Natural killer cell (primary cell): Measurements from ENCODE around the gene LRP1-AS. TPM values are rescaled to one million over a fixed set of nuclear protein-coding genes. Genes with fewer than 3 reads are reported as not detected.

Experiments used
- ATAC-seq, 3 donors: fragments of 150-1000 bp in 2 of 3; fragments of 200-7000 bp in 1 of 3; cut with Tn5 transposase; 1 replicate in 1 of 3; 2 replicates in 2 of 3; pipeline ENCODE4 v1.10.0; 2021; ENCODE audit warnings: mild to moderate bottlenecking in 2 of 3, moderate library complexity in 2 of 3
- DNase-seq, 2 donors: peaks; one replicate each; pipeline versions ENCODE4 v3.0.0 to v3.0.0-alpha.2; 2013 to 2021; ENCODE audit warnings: mixed read lengths in 1 of 2
- H3K27ac ChIP-seq: one replicate; pipeline ENCODE4 v1.5.1; 2013; ENCODE audit warnings: mild to moderate bottlenecking, low read length
- H3K27me3 ChIP-seq: one replicate; pipeline ENCODE4 v1.6.1; 2013; ENCODE audit warnings: low read length; ENCODE audit not compliant: control insufficient read depth, insufficient read depth
- H3K36me3 ChIP-seq: one replicate; pipeline ENCODE4 v1.6.1; 2013; ENCODE audit warnings: low read length; ENCODE audit not compliant: control insufficient read depth, insufficient read depth
- H3K4me1 ChIP-seq: one replicate; pipeline ENCODE4 v1.6.1; 2013; ENCODE audit warnings: low read length; ENCODE audit not compliant: control insufficient read depth, insufficient read depth
- H3K4me3 ChIP-seq: one replicate; pipeline ENCODE4 v1.5.1; 2013; ENCODE audit warnings: low read length
- H3K9me3 ChIP-seq: one replicate; pipeline ENCODE4 v1.6.1; 2013; ENCODE audit warnings: low read length; ENCODE audit not compliant: control insufficient read depth, insufficient read depth
- H3K27ac Mint-ChIP-seq, 2 donors: one replicate each; pipeline ENCODE4 v1.8.0; 2022; ENCODE audit warnings: mild to moderate bottlenecking in 2 of 2, mixed read lengths in 2 of 2, moderate library complexity in 1 of 2
- H3K27me3 Mint-ChIP-seq, 2 donors: one replicate each; pipeline ENCODE4 v1.8.0; 2022; ENCODE audit warnings: low read depth in 2 of 2, mixed read lengths in 2 of 2
- H3K36me3 Mint-ChIP-seq: one replicate; pipeline ENCODE4 v1.8.0; 2022; ENCODE audit warnings: mixed read lengths
- H3K4me1 Mint-ChIP-seq, 2 donors: one replicate each; pipeline ENCODE4 v1.8.0; 2022; ENCODE audit warnings: mixed read lengths in 2 of 2
- H3K4me3 Mint-ChIP-seq: one replicate; pipeline ENCODE4 v1.8.0; 2022; ENCODE audit warnings: mild to moderate bottlenecking, moderate library complexity, mixed read lengths
- H3K9me3 Mint-ChIP-seq, 2 donors: one replicate each; pipeline ENCODE4 v1.8.0; 2022; ENCODE audit warnings: mixed read lengths in 2 of 2
- WGBS: methylation state at CpG from one replicate; pipeline ENCODE4 v1.1.7; 2013; ENCODE audit warnings: missing lambda C conversion rate; ENCODE audit not compliant: insufficient coverage; 5-methylcytosine and 5-hydroxymethylcytosine counted together
- intact Hi-C: fragments of 100-400 bp; cut with micrococcal nuclease; formaldehyde crosslinking; loops from one replicate; pipeline ENCODE4 v1.14.2; 2022
- total RNA-seq, 4 donors: library from RNA; stranded (reverse); fragments of 120-200 nt in 1 of 4; gene quantifications; one replicate each; pipeline versions ENCODE4 v1.2.3 to v1.2.4, GENCODE V29; 2013 to 2022
- TF ChIP-seq, protein P1 (sequence below): fragments of 200-600 bp; IDR thresholded peaks from one replicate; pipeline ENCODE4 v1.8.0; 2022; ENCODE audit warnings: antibody characterized with exemption

LRP1-AS gene
- total RNA-seq, 3 donors from 2014 or later (not counting 1 experiment from before 2014, with no cell fraction given): not detected

- Histone ChIP-seq H3K9me3 (no peaks in the 10 kb centered on the region), H3K27ac (no peak overlapping the region), H3K36me3 (no peaks in the 10 kb centered on the region), H3K27me3 (no peaks in the 10 kb centered on the region), H3K4me3 (no peak overlapping the region), H3K4me1 (peaks cover 10% of the 10 kb centered on the region)
- H3K4me1 Mint-ChIP-seq: no peaks in the 10 kb centered on the region
- ATAC-seq (no peak), DNase-seq (no peak)
- intact Hi-C loops: no loop called here
- H3K27me3 Mint-ChIP-seq: no peaks in the 10 kb centered on the region
- no peaks in the 10 kb centered on the region for H3K9me3 Mint-ChIP-seq
- no peak overlapping the region for H3K27ac Mint-ChIP-seq
- no peaks in the 10 kb centered on the region for H3K36me3 Mint-ChIP-seq
- H3K4me3 Mint-ChIP-seq: no peak overlapping the region
- TF ChIP-seq, protein P1, sequence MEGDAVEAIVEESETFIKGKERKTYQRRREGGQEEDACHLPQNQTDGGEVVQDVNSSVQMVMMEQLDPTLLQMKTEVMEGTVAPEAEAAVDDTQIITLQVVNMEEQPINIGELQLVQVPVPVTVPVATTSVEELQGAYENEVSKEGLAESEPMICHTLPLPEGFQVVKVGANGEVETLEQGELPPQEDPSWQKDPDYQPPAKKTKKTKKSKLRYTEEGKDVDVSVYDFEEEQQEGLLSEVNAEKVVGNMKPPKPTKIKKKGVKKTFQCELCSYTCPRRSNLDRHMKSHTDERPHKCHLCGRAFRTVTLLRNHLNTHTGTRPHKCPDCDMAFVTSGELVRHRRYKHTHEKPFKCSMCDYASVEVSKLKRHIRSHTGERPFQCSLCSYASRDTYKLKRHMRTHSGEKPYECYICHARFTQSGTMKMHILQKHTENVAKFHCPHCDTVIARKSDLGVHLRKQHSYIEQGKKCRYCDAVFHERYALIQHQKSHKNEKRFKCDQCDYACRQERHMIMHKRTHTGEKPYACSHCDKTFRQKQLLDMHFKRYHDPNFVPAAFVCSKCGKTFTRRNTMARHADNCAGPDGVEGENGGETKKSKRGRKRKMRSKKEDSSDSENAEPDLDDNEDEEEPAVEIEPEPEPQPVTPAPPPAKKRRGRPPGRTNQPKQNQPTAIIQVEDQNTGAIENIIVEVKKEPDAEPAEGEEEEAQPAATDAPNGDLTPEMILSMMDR: no peak
- WGBS: 85% methylated on average over 2 of the region's 2 CpGs
Observed at GRCh38 chr12:57146092-57146491, 1.3 kb downstream of the LRP1-AS start.

- TF ChIP-seq, protein P1: no peak
- ATAC-seq (no peak), DNase-seq (no peak)
- H3K36me3 Mint-ChIP-seq: no peaks in the 10 kb centered on the region
- Histone ChIP-seq H3K27ac (no peak overlapping the region), H3K36me3 (no peaks in the 10 kb centered on the region), H3K4me3 (no peak overlapping the region), H3K9me3 (no peaks in the 10 kb centered on the region), H3K4me1 (peaks cover 10% of the 10 kb centered on the region), H3K27me3 (no peaks in the 10 kb centered on the region)
- no peaks in the 10 kb centered on the region for H3K9me3 Mint-ChIP-seq
- 89% methylated on average over 10 of the region's 10 CpGs for WGBS
- H3K27ac Mint-ChIP-seq: no peak overlapping the region
- H3K4me1 Mint-ChIP-seq: no peaks in the 10 kb centered on the region
- no peaks in the 10 kb centered on the region for H3K27me3 Mint-ChIP-seq
- intact Hi-C loops: no loop called here
- H3K4me3 Mint-ChIP-seq: no peak overlapping the region
Observed at GRCh38 chr12:57145460-57146059, 1.9 kb downstream of the LRP1-AS start.

- ATAC-seq: no peak
- TF ChIP-seq, protein P1: no peak
- DNase-seq: peak in 1 of 2 donors; percentile 24
- 36% methylated on average over 4 of the region's 4 CpGs for WGBS
- H3K27me3 ChIP-seq: no peaks in the 10 kb centered on the region
- no peaks in the 10 kb centered on the region for H3K9me3 ChIP-seq
- Mint-ChIP-seq H3K9me3 (no peaks in the 10 kb centered on the region), H3K27me3 (peaks cover 0 to 6% of the 10 kb centered on the region in 2 donors), H3K4me3 (no peak overlapping the region), H3K36me3 (no peaks in the 10 kb centered on the region), H3K27ac (no peak overlapping the region), H3K4me1 (no peaks in the 10 kb centered on the region)
- intact Hi-C loops: no loop called here
- peaks cover 10% of the 10 kb centered on the region for H3K4me1 ChIP-seq
- no peak overlapping the region for H3K4me3 ChIP-seq
- H3K36me3 ChIP-seq: no peaks in the 10 kb centered on the region
- no peak overlapping the region for H3K27ac ChIP-seq
Observed at GRCh38 chr12:57143454-57143853, 4.0 kb downstream of the LRP1-AS start.

GRCh38 chr12:57142727-57143126 lies 4.7 kb downstream of the LRP1-AS start:
- H3K4me1 ChIP-seq: peaks cover 7% of the 10 kb centered on the region
- H3K36me3 ChIP-seq: no peaks in the 10 kb centered on the region
- intact Hi-C loops: no loop called here
- Mint-ChIP-seq H3K27ac (no peak overlapping the region), H3K4me1 (no peaks in the 10 kb centered on the region), H3K4me3 (no peak overlapping the region), H3K27me3 (peaks cover 0 to 6% of the 10 kb centered on the region in 2 donors), H3K9me3 (no peaks in the 10 kb centered on the region), H3K36me3 (no peaks in the 10 kb centered on the region)
- DNase-seq (no peak), ATAC-seq (no peak)
- TF ChIP-seq, protein P1: no peak
- no peak overlapping the region for H3K27ac ChIP-seq
- H3K27me3 ChIP-seq: no peaks in the 10 kb centered on the region
- no peaks in the 10 kb centered on the region for H3K9me3 ChIP-seq
- no peak overlapping the region for H3K4me3 ChIP-seq
- 76% methylated on average over 5 of the region's 7 CpGs for WGBS
